NB4 (cell line): ENCODE data around the gene ITPRID1.

Source experiments
- CTCF ChIP-seq: IDR thresholded peaks from one replicate; pipeline ENCODE4 v1.5.1; 2012; ENCODE audit warnings: low read depth, low read length
- MAX ChIP-seq: IDR thresholded peaks from 2 replicates; pipeline ENCODE4 v1.6.1; 2011; ENCODE audit warnings: low read depth, low read length
- MYC ChIP-seq: IDR thresholded peaks from 2 replicates; pipeline ENCODE4 v1.6.1; 2011; ENCODE audit warnings: low read depth, low read length
- POLR2A ChIP-seq: IDR thresholded peaks from 2 replicates; pipeline ENCODE4 v1.6.1; 2011; ENCODE audit warnings: mild to moderate bottlenecking; ENCODE audit not compliant: insufficient read length; ENCODE audit errors: extremely low read depth

- TF ChIP-seq MAX (no peak), CTCF (no peak), POLR2A (no peak), MYC (no peak)
Measured at GRCh38 chr7:31695859-31696614, 182.1 kb downstream of the ITPRID1 start.
